A673 (cell line): Measurements from ENCODE around the gene MYH15.

Experiments
- EZH2 ChIP-seq: fragments of 200-600 bp; sonication (generic); IDR thresholded peaks from 2 replicates; pipeline ENCODE4 v1.6.1; 2017; ENCODE audit warnings: borderline replicate concordance, low read depth, mild to moderate bottlenecking, mixed read lengths, antibody characterized with exemption, low read length; ENCODE audit not compliant: poor library complexity, severe bottlenecking
- TF ChIP-seq, protein P1 (sequence below): fragments of 300-800, 200-600 bp; sonication (generic); conservative IDR thresholded peaks from 2 replicates; pipeline ENCODE4 v1.5.1; 2017; ENCODE audit warnings: low read depth, mild to moderate bottlenecking, antibody characterized with exemption, low read length, moderate library complexity, mixed read lengths

DNA sequence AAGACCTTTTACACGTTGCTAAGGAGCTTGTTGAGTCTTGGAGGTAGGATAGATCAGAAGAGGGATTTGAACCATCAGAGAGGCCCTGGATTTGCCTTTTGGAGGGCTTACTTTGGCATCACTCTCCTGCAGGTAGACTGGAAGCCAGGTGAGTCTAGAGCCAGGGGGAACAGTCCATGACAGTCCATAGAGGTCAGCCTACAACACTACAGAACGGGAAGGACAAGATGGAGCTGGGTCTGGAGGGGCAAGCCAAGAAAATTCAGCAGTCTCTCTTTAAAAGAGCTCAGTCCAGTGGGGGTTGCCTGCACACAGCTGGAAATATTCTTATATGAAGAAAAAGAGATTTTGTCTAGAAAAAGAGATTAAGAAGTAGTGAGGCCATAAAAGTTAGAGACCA is 153.4 kb downstream of the MYH15 start:
- TF ChIP-seq, protein P1, sequence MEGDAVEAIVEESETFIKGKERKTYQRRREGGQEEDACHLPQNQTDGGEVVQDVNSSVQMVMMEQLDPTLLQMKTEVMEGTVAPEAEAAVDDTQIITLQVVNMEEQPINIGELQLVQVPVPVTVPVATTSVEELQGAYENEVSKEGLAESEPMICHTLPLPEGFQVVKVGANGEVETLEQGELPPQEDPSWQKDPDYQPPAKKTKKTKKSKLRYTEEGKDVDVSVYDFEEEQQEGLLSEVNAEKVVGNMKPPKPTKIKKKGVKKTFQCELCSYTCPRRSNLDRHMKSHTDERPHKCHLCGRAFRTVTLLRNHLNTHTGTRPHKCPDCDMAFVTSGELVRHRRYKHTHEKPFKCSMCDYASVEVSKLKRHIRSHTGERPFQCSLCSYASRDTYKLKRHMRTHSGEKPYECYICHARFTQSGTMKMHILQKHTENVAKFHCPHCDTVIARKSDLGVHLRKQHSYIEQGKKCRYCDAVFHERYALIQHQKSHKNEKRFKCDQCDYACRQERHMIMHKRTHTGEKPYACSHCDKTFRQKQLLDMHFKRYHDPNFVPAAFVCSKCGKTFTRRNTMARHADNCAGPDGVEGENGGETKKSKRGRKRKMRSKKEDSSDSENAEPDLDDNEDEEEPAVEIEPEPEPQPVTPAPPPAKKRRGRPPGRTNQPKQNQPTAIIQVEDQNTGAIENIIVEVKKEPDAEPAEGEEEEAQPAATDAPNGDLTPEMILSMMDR: no peak
- TF ChIP-seq EZH2: no peak
